Right atrium auricular region (tissue), 2 donors: Measurements from ENCODE around the gene KIF1B. TPM values are rescaled to one million over a fixed set of nuclear protein-coding genes. Genes with fewer than 3 reads are reported as not detected.

ENCODE experiments used
- DNase-seq: peaks from one replicate; pipeline ENCODE4 v3.0.0-alpha.2; 2019; ENCODE audit warnings: low spot score
- H3K27ac ChIP-seq, 2 donors: fragments of 200-600 bp; sonication (generic); 1 replicate in 1 of 2; 2 replicates in 1 of 2; pipeline ENCODE4 v1.5.1; 2016 to 2019
- H3K27me3 ChIP-seq, 2 donors: fragments of 200-600 bp; sonication (generic); one replicate each; pipeline versions ENCODE4 v1.5.1 to v1.6.0; 2017 to 2019
- H3K36me3 ChIP-seq: fragments of 200-600 bp; sonication (generic); one replicate; pipeline ENCODE4 v1.5.1; 2016
- H3K4me1 ChIP-seq, 2 donors: fragments of 200-600 bp; sonication (generic); one replicate each; pipeline versions ENCODE4 v1.5.1 to v1.6.0; 2017 to 2019
- H3K4me3 ChIP-seq, 2 donors: fragments of 200-600 bp; sonication (generic); 1 replicate in 1 of 2; 2 replicates in 1 of 2; pipeline ENCODE4 v1.5.1; 2017 to 2019; ENCODE audit warnings: mild to moderate bottlenecking in 1 of 2, moderate library complexity in 1 of 2
- H3K9me3 ChIP-seq, 2 donors: fragments of 200-600 bp; sonication (generic); one replicate each; pipeline ENCODE4 v1.5.1; 2019
- total RNA-seq, 2 donors: library from RNA; depleted of rRNA; stranded (reverse); fragments of >200 nt; gene quantifications; one replicate each; pipeline ENCODE4 v1.1.0, GENCODE V29; 2016
- TF ChIP-seq, protein P1 (sequence below), 2 donors: fragments of 200-600 bp; sonication (generic); IDR thresholded peaks; one replicate each; pipeline ENCODE4 v1.5.1; 2019; ENCODE audit warnings: antibody characterized with exemption in 2 of 2

Gene KIF1B
- total RNA-seq, 2 donors from 2014 or later, result 55.7 to 63.9 TPM

DNA sequence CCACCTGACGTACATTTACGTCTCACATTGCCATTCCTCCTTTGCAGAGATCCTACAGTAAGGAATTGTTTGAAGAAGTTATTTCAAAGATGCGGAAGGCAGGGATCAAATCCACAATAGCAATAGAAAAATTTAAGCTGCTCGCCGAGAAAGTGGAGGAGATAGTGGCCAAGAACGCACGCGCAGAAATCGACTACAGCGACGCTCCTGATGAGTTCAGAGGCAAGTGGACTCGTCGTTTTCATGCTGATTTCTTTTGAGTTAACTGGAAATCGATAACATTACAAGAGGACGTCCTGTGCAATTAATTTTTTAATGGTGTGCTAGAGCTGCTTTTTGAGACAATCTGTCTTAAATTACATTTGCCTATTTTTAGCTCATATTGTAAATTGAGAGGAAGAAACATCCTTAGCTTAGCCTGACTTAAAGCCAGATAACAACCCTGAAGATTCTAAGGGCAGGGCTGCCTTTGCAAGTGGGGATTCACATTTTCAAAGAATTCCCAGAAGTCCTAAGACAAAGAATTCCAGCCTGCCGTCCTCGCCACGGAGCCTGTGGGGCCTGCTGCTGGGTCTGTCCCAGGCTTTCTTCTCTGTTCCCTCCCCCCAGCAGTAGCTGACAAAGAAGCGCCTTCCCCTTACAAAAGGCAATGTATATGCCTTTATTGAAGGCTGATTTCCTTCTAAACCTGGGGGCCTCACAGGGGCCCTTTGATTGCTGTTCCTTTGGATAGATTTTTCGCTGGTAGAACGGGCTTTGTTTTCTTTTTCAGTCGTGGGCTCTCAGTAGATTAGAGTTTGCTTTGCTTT lies 31.6 kb upstream of the KIF1B start:
- no peaks in the 10 kb centered on the region for H3K4me1 ChIP-seq
- H3K36me3 ChIP-seq, result peaks cover 25% of the 10 kb centered on the region
- no peaks in the 10 kb centered on the region for H3K9me3 ChIP-seq
- no peak for DNase-seq
- H3K4me3 ChIP-seq, result no peak overlapping the region
- H3K27ac ChIP-seq, result no peak overlapping the region
- H3K27me3 ChIP-seq, result no peaks in the 10 kb centered on the region
- TF ChIP-seq, protein P1, sequence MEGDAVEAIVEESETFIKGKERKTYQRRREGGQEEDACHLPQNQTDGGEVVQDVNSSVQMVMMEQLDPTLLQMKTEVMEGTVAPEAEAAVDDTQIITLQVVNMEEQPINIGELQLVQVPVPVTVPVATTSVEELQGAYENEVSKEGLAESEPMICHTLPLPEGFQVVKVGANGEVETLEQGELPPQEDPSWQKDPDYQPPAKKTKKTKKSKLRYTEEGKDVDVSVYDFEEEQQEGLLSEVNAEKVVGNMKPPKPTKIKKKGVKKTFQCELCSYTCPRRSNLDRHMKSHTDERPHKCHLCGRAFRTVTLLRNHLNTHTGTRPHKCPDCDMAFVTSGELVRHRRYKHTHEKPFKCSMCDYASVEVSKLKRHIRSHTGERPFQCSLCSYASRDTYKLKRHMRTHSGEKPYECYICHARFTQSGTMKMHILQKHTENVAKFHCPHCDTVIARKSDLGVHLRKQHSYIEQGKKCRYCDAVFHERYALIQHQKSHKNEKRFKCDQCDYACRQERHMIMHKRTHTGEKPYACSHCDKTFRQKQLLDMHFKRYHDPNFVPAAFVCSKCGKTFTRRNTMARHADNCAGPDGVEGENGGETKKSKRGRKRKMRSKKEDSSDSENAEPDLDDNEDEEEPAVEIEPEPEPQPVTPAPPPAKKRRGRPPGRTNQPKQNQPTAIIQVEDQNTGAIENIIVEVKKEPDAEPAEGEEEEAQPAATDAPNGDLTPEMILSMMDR (IDR thresholded peaks at IDR 0.05), result no peak

DNA sequence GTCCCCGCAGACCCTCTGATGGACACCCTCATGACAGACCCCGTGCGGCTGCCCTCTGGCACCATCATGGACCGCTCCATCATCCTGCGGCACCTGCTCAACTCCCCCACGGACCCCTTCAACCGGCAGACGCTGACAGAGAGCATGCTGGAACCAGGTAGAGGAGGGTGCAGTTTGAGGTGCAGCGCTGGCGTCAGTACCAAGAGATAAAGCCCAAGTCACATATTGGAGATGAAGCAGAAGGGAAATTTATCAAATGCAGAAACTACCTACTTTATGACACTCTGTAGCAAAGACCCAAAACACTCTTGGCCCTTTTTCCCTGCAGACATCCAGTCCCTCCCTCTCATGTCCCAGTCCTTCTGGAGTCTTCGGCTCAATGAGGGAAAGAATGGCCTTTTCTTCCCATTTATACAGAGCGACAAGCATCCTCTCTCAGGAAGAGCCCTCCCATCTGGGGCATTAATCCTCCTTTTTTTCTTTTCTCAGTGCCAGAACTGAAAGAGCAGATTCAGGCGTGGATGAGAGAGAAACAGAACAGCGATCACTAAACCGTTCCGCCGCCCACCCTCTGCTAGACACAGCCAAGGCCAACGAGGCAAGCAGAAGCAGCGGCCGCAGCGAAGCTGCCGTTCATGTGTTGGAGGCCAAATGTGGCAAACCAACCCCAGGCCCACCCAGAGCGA lies 30.8 kb upstream of the KIF1B start:
- H3K27me3 ChIP-seq, result no peaks in the 10 kb centered on the region
- TF ChIP-seq, protein P1 (IDR thresholded peaks at IDR 0.05), result no peak
- H3K4me3 ChIP-seq, result no peak overlapping the region
- peaks cover 22% of the 10 kb centered on the region for H3K36me3 ChIP-seq
- no peak overlapping the region for H3K27ac ChIP-seq
- H3K4me1 ChIP-seq, result no peaks in the 10 kb centered on the region
- DNase-seq, result no peak
- no peaks in the 10 kb centered on the region for H3K9me3 ChIP-seq

DNA sequence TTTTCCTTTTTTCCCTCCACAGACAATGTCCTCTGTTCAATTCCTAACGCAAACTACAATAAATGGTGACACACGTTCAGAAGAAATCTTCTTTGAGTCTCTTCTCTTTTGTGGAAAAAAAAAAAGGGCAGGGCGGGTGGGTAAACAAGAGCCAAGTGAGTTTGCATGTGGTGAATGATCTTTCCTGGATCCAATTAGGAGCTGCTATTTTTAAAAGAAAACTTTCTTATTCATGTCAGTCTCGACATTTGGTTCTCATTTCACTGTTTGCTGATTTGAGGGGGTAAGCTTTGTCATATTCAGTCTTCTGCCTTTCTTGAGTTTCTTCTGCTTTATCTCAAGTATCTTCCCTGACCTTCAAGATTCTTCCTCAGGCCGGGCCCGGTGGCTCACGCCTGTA lies 29.2 kb upstream of the KIF1B start:
- Histone ChIP-seq H3K27ac (no peak overlapping the region), H3K4me3 (no peak overlapping the region), H3K9me3 (no peaks in the 10 kb centered on the region), H3K4me1 (no peaks in the 10 kb centered on the region), H3K36me3 (peaks cover 16% of the 10 kb centered on the region), H3K27me3 (no peaks in the 10 kb centered on the region)
- TF ChIP-seq, protein P1 (IDR thresholded peaks at IDR 0.05), result no peak
- no peak for DNase-seq

DNA sequence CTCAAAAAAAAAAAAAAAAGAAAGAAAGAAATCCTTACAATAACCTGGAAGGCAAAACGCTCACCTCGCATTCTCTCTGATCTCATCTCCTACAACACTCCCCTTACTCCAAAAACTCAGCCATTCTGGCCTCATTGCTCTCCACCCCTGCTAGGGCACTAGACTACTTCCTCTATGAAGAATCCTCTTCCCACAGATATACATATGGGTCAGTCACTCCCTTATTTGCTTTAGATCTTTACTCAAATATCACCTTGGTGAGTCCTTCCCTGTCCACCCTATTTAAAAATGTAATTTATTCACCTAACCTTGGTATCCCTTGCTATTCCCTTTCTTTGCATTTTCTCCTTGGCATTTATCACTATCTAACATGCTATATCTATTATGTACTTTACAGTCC lies 24.6 kb upstream of the KIF1B start:
- no peaks in the 10 kb centered on the region for H3K36me3 ChIP-seq
- TF ChIP-seq, protein P1 (IDR thresholded peaks at IDR 0.05), result no peak
- peaks cover 0 to 3% of the 10 kb centered on the region in 2 donors for H3K9me3 ChIP-seq
- no peak for DNase-seq
- no peak overlapping the region for H3K27ac ChIP-seq
- H3K4me3 ChIP-seq, result no peak overlapping the region
- no peaks in the 10 kb centered on the region for H3K4me1 ChIP-seq
- H3K27me3 ChIP-seq, result no peaks in the 10 kb centered on the region

DNA sequence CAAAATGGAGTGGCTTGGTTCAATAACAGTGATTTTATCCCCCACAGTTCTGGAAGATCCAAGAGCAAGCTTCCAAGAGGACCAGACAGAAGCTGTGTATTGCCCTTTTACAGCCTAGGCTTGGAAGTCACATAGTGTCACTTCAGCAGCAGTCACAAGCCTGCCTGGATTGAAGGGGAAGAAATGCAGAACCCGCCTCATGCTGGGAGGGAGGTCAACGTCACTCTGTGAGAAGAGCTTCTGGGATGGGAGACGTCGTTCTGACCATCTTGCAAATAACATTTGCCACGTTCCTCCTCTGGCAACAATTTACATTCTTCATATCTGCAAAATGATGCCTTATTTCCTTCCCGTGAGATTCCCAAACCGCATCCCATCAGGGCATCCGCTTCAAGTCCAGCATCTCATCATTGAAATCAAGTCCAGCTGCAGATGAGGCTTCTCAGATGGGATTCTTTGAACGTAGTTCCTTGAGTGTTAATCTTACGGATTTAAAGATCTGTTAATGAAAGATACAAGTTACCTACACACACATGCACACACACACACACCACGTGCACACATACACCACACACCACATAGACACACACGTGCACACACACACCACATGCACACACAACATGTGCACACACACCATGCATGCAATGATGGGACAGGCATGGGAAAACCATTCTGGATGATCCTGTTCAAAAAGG lies 23.9 kb upstream of the KIF1B start:
- H3K27me3 ChIP-seq, result no peaks in the 10 kb centered on the region
- no peaks in the 10 kb centered on the region for H3K4me1 ChIP-seq
- H3K36me3 ChIP-seq, result no peaks in the 10 kb centered on the region
- TF ChIP-seq, protein P1 (IDR thresholded peaks at IDR 0.05), result no peak
- peaks cover 0 to 3% of the 10 kb centered on the region in 2 donors for H3K9me3 ChIP-seq
- DNase-seq, result no peak
- H3K27ac ChIP-seq, result no peak overlapping the region
- no peak overlapping the region for H3K4me3 ChIP-seq
